ENCODE results near the gene PRICKLE3. TPM values are rescaled to one million over a fixed set of nuclear protein-coding genes. Genes with fewer than 3 reads are reported as not detected.

The PRICKLE3 gene
- total RNA-seq, 5 donors from 2014 or later (not counting 1 experiment from before 2014, with no cell fraction given) = 5.5 to 15.4 (median 12.6) TPM

- no peaks in the 10 kb centered on the region for H3K36me3 Mint-ChIP-seq
- no peaks in the 10 kb centered on the region for H3K9me3 Mint-ChIP-seq
- POLR2A ChIA-PET = no interaction called here
- CTCF ChIA-PET = interaction anchor here in 1 of 2 donors (0.7 kb wide), 1 partner anchor 462 kb away, joined by 4 read pairs; no protein-coding TSS in a partner anchor
- Histone ChIP-seq H3K27ac (ENCODE audit: low read length) (no peak overlapping the region), H3K4me1 (ENCODE audit: control insufficient read depth in 1 of 2, extremely low read depth in 1 of 2, insufficient read depth in 2 of 2, low read length in 2 of 2) (peaks cover 0 to 31% of the 10 kb centered on the region in 2 experiments), H3K36me3 (ENCODE audit: control insufficient read depth in 2 of 2, extremely low read depth in 1 of 2, insufficient read depth in 1 of 2, low read length in 1 of 2) (no peaks in the 10 kb centered on the region), H3K9me3 (no peaks in the 10 kb centered on the region), H3K4me3 (ENCODE audit: control insufficient read depth in 1 of 2, extremely low read depth in 1 of 2, low read length in 1 of 2) (no peak overlapping the region), H3K27me3 (replicated peaks in 1 of 2; ENCODE audit: control insufficient read depth in 2 of 2, extremely low read depth in 1 of 2, insufficient read depth in 2 of 2, low read length in 1 of 2) (no peaks in the 10 kb centered on the region)
- H3K4me3 Mint-ChIP-seq = no peak overlapping the region
- H3K4me1 Mint-ChIP-seq = peaks cover 15 to 21% (median 18%) of the 10 kb centered on the region in 3 donors
- peak overlapping the region in 1 of 2 donors; percentile 31 for H3K27ac Mint-ChIP-seq
- ATAC-seq (replicated peaks in 1 of 4) (no peak), DNase-seq (no peak)
- WGBS (ENCODE audit: insufficient coverage) = no CpG with 5 or more reads among the region's 5 CpGs
- no peaks in the 10 kb centered on the region for H3K27me3 Mint-ChIP-seq
Measured at GRCh38 chrX:49161632-49162031, 24.5 kb downstream of the PRICKLE3 start.

GRCh38 chrX:49160908-49161307 is 25.3 kb downstream of the PRICKLE3 start:
- POLR2A ChIA-PET = no interaction called here
- H3K36me3 ChIP-seq (ENCODE audit: control insufficient read depth in 2 of 2, extremely low read depth in 1 of 2, insufficient read depth in 1 of 2, low read length in 1 of 2) = no peaks in the 10 kb centered on the region
- H3K27ac Mint-ChIP-seq = no peak overlapping the region
- peaks cover 15 to 23% (median 17%) of the 10 kb centered on the region in 3 donors for H3K4me1 Mint-ChIP-seq
- no peaks in the 10 kb centered on the region for H3K36me3 Mint-ChIP-seq
- ATAC-seq (replicated peaks in 1 of 4) (no peak), DNase-seq (no peak)
- H3K9me3 Mint-ChIP-seq = no peaks in the 10 kb centered on the region
- no peaks in the 10 kb centered on the region for H3K27me3 Mint-ChIP-seq
- no peaks in the 10 kb centered on the region for H3K9me3 ChIP-seq
- CTCF ChIA-PET = no interaction called here
- WGBS (ENCODE audit: insufficient coverage) = no CpG with 5 or more reads among the region's 2 CpGs
- peaks cover 0 to 28% of the 10 kb centered on the region in 2 experiments for H3K4me1 ChIP-seq (ENCODE audit: control insufficient read depth in 1 of 2, extremely low read depth in 1 of 2, insufficient read depth in 2 of 2, low read length in 2 of 2)
- H3K4me3 ChIP-seq (ENCODE audit: control insufficient read depth in 1 of 2, extremely low read depth in 1 of 2, low read length in 1 of 2) = no peak overlapping the region
- H3K27ac ChIP-seq (ENCODE audit: low read length) = no peak overlapping the region
- no peak overlapping the region for H3K4me3 Mint-ChIP-seq
- H3K27me3 ChIP-seq (replicated peaks in 1 of 2; ENCODE audit: control insufficient read depth in 2 of 2, extremely low read depth in 1 of 2, insufficient read depth in 2 of 2, low read length in 1 of 2) = no peaks in the 10 kb centered on the region

DNA sequence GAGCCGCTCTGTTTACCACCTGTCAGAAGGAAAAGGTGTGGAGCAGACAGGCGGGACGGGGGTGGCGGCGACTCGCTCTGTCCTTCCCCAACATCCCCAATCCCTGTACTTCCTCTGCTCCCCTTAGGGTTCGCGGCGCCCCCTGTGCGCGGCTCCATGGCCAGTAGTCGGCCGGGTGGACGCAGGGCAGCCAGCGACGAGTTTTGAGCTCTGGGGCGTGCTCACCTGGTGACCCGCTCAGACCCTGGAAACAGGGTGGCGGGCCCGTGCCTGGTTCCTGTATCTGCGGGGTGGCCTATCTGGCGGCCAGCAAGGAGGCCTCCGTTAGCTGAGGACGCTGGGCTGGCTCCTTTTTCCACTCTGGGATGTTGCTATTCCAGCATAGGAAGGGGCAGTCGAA is 29.0 kb downstream of the PRICKLE3 start:
- no peaks in the 10 kb centered on the region for H3K9me3 Mint-ChIP-seq

GRCh38 chrX:49155900-49156837 is 30.0 kb downstream of the PRICKLE3 start:
- Histone ChIP-seq H3K4me3 (ENCODE audit: control insufficient read depth in 1 of 2, extremely low read depth in 1 of 2, low read length in 1 of 2) (peak overlapping the region; percentile 47 to 63), H3K27me3 (replicated peaks in 1 of 2; ENCODE audit: control insufficient read depth in 2 of 2, extremely low read depth in 1 of 2, insufficient read depth in 2 of 2, low read length in 1 of 2) (no peaks in the 10 kb centered on the region), H3K36me3 (ENCODE audit: control insufficient read depth in 2 of 2, extremely low read depth in 1 of 2, insufficient read depth in 1 of 2, low read length in 1 of 2) (no peaks in the 10 kb centered on the region), H3K4me1 (ENCODE audit: control insufficient read depth in 1 of 2, extremely low read depth in 1 of 2, insufficient read depth in 2 of 2, low read length in 2 of 2) (peaks cover 0 to 18% of the 10 kb centered on the region in 2 experiments), H3K9me3 (no peaks in the 10 kb centered on the region), H3K27ac (ENCODE audit: low read length) (peak overlapping the region; percentile 90)
- Mint-ChIP-seq H3K4me3 (peak overlapping the region; percentile 92 to 93 (median 92)), H3K4me1 (peaks cover 15 to 24% (median 16%) of the 10 kb centered on the region in 3 donors), H3K27me3 (no peaks in the 10 kb centered on the region), H3K9me3 (no peaks in the 10 kb centered on the region), H3K27ac (peak overlapping the region; percentile 94 to 97), H3K36me3 (no peaks in the 10 kb centered on the region)
- peak; percentile 68 to 90 (median 81) for DNase-seq
- WGBS (ENCODE audit: insufficient coverage) = under 1% methylated on average over 33 of the region's 65 CpGs
- peak; percentile 92 to 94 (median 93) for ATAC-seq (replicated peaks in 1 of 4)
- POLR2A ChIA-PET = interaction anchor here in 1 of 2 donors (0.8 kb wide), 1 partner anchor 35 kb away, joined by 6 read pairs; no protein-coding TSS in a partner anchor
- CTCF ChIA-PET = interaction anchor here (0.6 to 1.7 kb wide), 8 partner anchors 11 to 354 kb away, joined by 3 to 25 read pairs (median 8); partner anchors contain the start of genes HDAC6 (in 1 of the 2) and PPP1R3F (in 1 of the 2)

More for the DNA sequence above, 29.0 kb downstream of the PRICKLE3 start:
- H3K27ac ChIP-seq (ENCODE audit: low read length) = no peak overlapping the region
- ChIA-PET CTCF (interaction anchor here (0.6 to 0.7 kb wide), 3 partner anchors 19 to 73 kb away, joined by 3 to 8 read pairs (median 3); no protein-coding TSS in a partner anchor), POLR2A (interaction anchor here in 1 of 2 donors (0.6 kb wide), 1 partner anchor 15 kb away, joined by 3 read pairs; no protein-coding TSS in a partner anchor)
- Mint-ChIP-seq H3K27me3 (no peaks in the 10 kb centered on the region), H3K4me1 (peaks cover 15 to 24% (median 16%) of the 10 kb centered on the region in 3 donors), H3K4me3 (no peak overlapping the region), H3K36me3 (no peaks in the 10 kb centered on the region), H3K27ac (no peak overlapping the region)
- H3K4me1 ChIP-seq (ENCODE audit: control insufficient read depth in 1 of 2, extremely low read depth in 1 of 2, insufficient read depth in 2 of 2, low read length in 2 of 2) = peaks cover 0 to 18% of the 10 kb centered on the region in 2 experiments
- ATAC-seq (replicated peaks in 1 of 4) (no peak), DNase-seq (no peak)
- H3K27me3 ChIP-seq (replicated peaks in 1 of 2; ENCODE audit: control insufficient read depth in 2 of 2, extremely low read depth in 1 of 2, insufficient read depth in 2 of 2, low read length in 1 of 2) = no peaks in the 10 kb centered on the region
- no peak overlapping the region for H3K4me3 ChIP-seq (ENCODE audit: control insufficient read depth in 1 of 2, extremely low read depth in 1 of 2, low read length in 1 of 2)
- H3K36me3 ChIP-seq (ENCODE audit: control insufficient read depth in 2 of 2, extremely low read depth in 1 of 2, insufficient read depth in 1 of 2, low read length in 1 of 2) = no peaks in the 10 kb centered on the region
- H3K9me3 ChIP-seq = no peaks in the 10 kb centered on the region
- WGBS (ENCODE audit: insufficient coverage) = 100% methylated on average over 6 of the region's 25 CpGs

GRCh38 chrX:49155243-49155899 is 30.8 kb downstream of the PRICKLE3 start:
- H3K27me3 Mint-ChIP-seq = no peaks in the 10 kb centered on the region
- H3K4me3 Mint-ChIP-seq = peak overlapping the region; percentile 92 to 93 (median 92)
- peak in 3 of 4 experiments; percentile 2 to 26 (median 23) for ATAC-seq (replicated peaks in 1 of 4)
- Histone ChIP-seq H3K9me3 (no peaks in the 10 kb centered on the region), H3K27me3 (replicated peaks in 1 of 2; ENCODE audit: control insufficient read depth in 2 of 2, extremely low read depth in 1 of 2, insufficient read depth in 2 of 2, low read length in 1 of 2) (no peaks in the 10 kb centered on the region), H3K36me3 (ENCODE audit: control insufficient read depth in 2 of 2, extremely low read depth in 1 of 2, insufficient read depth in 1 of 2, low read length in 1 of 2) (no peaks in the 10 kb centered on the region), H3K4me3 (ENCODE audit: control insufficient read depth in 1 of 2, extremely low read depth in 1 of 2, low read length in 1 of 2) (peak overlapping the region; percentile 47 to 63), H3K27ac (ENCODE audit: low read length) (peak overlapping the region; percentile 90), H3K4me1 (ENCODE audit: control insufficient read depth in 1 of 2, extremely low read depth in 1 of 2, insufficient read depth in 2 of 2, low read length in 2 of 2) (peaks cover 0 to 18% of the 10 kb centered on the region in 2 experiments)
- DNase-seq = peak in 8 of 35 experiments; percentile 12 to 63 (median 26)
- H3K36me3 Mint-ChIP-seq = no peaks in the 10 kb centered on the region
- peaks cover 15 to 24% (median 16%) of the 10 kb centered on the region in 3 donors for H3K4me1 Mint-ChIP-seq
- WGBS (ENCODE audit: insufficient coverage) = 0% methylated on average over 3 of the region's 18 CpGs
- ChIA-PET CTCF (interaction anchor here (0.6 to 1.7 kb wide), 11 partner anchors 11 to 679 kb away, joined by 3 to 25 read pairs (median 5); partner anchors contain the start of genes HDAC6 (in 1 of the 2) and PPP1R3F (in 1 of the 2)), POLR2A (interaction anchor here in 1 of 2 donors (0.8 kb wide), 2 partner anchors 36 to 612 kb away, joined by 3 to 6 read pairs; no protein-coding TSS in a partner anchor)
- peak overlapping the region; percentile 94 to 97 for H3K27ac Mint-ChIP-seq
- H3K9me3 Mint-ChIP-seq = no peaks in the 10 kb centered on the region

- Histone ChIP-seq H3K27me3 (replicated peaks in 1 of 2; ENCODE audit: control insufficient read depth in 2 of 2, extremely low read depth in 1 of 2, insufficient read depth in 2 of 2, low read length in 1 of 2) (no peaks in the 10 kb centered on the region), H3K4me1 (ENCODE audit: control insufficient read depth in 1 of 2, extremely low read depth in 1 of 2, insufficient read depth in 2 of 2, low read length in 2 of 2) (peaks cover 0 to 18% of the 10 kb centered on the region in 2 experiments), H3K4me3 (ENCODE audit: control insufficient read depth in 1 of 2, extremely low read depth in 1 of 2, low read length in 1 of 2) (no peak overlapping the region), H3K27ac (ENCODE audit: low read length) (no peak overlapping the region), H3K9me3 (no peaks in the 10 kb centered on the region), H3K36me3 (ENCODE audit: control insufficient read depth in 2 of 2, extremely low read depth in 1 of 2, insufficient read depth in 1 of 2, low read length in 1 of 2) (no peaks in the 10 kb centered on the region)
- CTCF ChIA-PET = no interaction called here
- Mint-ChIP-seq H3K4me3 (no peak overlapping the region), H3K27me3 (no peaks in the 10 kb centered on the region), H3K4me1 (peaks cover 15 to 24% (median 16%) of the 10 kb centered on the region in 3 donors), H3K36me3 (no peaks in the 10 kb centered on the region), H3K27ac (no peak overlapping the region), H3K9me3 (no peaks in the 10 kb centered on the region)
- DNase-seq = no peak
- no CpG with 5 or more reads among the region's 1 CpG for WGBS (ENCODE audit: insufficient coverage)
- no peak for ATAC-seq (replicated peaks in 1 of 4)
- POLR2A ChIA-PET = no interaction called here
Measured at GRCh38 chrX:49153467-49153866, 32.7 kb downstream of the PRICKLE3 start.

Measured in T-cell (primary cell).